ENCODE results near the gene RNF213.

- TF ChIP-seq CTCF (IDR thresholded peaks at IDR 0.05) (no peak), NFYB (CRISPR knock-in tag; conservative IDR thresholded peaks at IDR 0.05; ENCODE audit: low read depth) (no peak), E2F1 (CRISPR knock-in tag; IDR thresholded peaks at IDR 0.05) (no peak), IRF2 (CRISPR knock-in tag; IDR thresholded peaks at IDR 0.05; ENCODE audit: borderline replicate concordance, low read depth) (no peak)
Observed at GRCh38 chr17:80285237-80285920, 24.7 kb downstream of the RNF213 start.

All from WTC11 (cell line).